ENCODE data around the gene EFCAB6. TPM values are rescaled to one million over a fixed set of nuclear protein-coding genes. Genes with fewer than 3 reads are reported as not detected.
A peak's percentile ranks its signal among the peaks of the same experiment; 100 is the strongest.

EFCAB6 gene
- total and polyA plus RNA-seq, 4 donors, result 1.7 to 15.4 (median 7.6) TPM

DNA sequence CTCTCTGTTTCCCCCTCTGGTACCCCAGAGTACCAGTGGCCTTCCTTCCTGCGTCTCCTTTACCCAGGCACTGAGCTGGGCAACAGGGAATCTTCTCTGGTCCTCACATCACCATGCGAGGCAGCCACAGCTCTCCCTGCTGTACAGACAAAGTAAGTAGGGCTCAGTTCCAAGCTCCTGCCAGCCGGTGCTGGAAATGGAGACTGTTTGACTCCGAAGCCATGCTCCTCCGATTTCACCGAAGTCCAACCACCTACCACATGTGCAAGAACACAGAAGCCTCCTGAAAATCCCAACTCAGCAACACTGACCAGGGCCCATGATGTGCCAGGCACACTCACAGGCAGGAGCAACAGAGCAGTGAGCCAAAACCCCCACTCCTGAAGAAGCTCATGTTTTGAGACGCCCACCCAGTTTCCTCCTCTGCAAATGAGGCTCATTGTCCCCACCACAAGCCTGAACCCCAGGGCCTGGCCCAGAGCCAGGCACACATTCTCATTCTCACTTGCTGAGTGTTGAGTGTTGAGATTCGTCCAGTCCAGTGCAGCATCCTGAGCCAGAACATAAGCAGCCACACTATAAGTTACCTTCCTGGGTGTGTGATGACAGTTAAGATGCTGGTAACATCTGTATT lies 244.3 kb downstream of the EFCAB6 start:
- Histone ChIP-seq H3K9ac (ENCODE audit: insufficient read depth in 1 of 2, low read length in 2 of 2) (no peak overlapping the region), H3K9me3 (ENCODE audit: control insufficient read depth in 4 of 4, insufficient read depth in 3 of 4, low read length in 3 of 4) (peaks cover 0 to under 1% (median 0%) of the 10 kb centered on the region in 4 donors), H3K27ac (ENCODE audit: low read depth in 1 of 2, low read length in 1 of 2) (no peak overlapping the region), H3K4me3 (no peak overlapping the region), H3K27me3 (ENCODE audit: control insufficient read depth in 3 of 3, insufficient read depth in 3 of 3, low read length in 2 of 3) (no peaks in the 10 kb centered on the region), H3K36me3 (ENCODE audit: control insufficient read depth in 4 of 4, insufficient read depth in 4 of 4, low read length in 4 of 4) (no peaks in the 10 kb centered on the region), H3K4me1 (ENCODE audit: control insufficient read depth in 5 of 5, insufficient read depth in 5 of 5, low read length in 5 of 5) (no peaks in the 10 kb centered on the region)
- DNase-seq, result peak in 2 of 3 donors; percentile 17 to 40
- WGBS, 2 donors, result 71 to 80% methylated on average over 8 of the region's 8 CpGs
- ATAC-seq (ENCODE audit: insufficient read depth, low FRiP score), result no peak
- TF ChIP-seq, protein P1, sequence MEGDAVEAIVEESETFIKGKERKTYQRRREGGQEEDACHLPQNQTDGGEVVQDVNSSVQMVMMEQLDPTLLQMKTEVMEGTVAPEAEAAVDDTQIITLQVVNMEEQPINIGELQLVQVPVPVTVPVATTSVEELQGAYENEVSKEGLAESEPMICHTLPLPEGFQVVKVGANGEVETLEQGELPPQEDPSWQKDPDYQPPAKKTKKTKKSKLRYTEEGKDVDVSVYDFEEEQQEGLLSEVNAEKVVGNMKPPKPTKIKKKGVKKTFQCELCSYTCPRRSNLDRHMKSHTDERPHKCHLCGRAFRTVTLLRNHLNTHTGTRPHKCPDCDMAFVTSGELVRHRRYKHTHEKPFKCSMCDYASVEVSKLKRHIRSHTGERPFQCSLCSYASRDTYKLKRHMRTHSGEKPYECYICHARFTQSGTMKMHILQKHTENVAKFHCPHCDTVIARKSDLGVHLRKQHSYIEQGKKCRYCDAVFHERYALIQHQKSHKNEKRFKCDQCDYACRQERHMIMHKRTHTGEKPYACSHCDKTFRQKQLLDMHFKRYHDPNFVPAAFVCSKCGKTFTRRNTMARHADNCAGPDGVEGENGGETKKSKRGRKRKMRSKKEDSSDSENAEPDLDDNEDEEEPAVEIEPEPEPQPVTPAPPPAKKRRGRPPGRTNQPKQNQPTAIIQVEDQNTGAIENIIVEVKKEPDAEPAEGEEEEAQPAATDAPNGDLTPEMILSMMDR (IDR thresholded peaks at IDR 0.05; ENCODE audit: control extremely low read depth, extremely low read depth), result no peak

DNA sequence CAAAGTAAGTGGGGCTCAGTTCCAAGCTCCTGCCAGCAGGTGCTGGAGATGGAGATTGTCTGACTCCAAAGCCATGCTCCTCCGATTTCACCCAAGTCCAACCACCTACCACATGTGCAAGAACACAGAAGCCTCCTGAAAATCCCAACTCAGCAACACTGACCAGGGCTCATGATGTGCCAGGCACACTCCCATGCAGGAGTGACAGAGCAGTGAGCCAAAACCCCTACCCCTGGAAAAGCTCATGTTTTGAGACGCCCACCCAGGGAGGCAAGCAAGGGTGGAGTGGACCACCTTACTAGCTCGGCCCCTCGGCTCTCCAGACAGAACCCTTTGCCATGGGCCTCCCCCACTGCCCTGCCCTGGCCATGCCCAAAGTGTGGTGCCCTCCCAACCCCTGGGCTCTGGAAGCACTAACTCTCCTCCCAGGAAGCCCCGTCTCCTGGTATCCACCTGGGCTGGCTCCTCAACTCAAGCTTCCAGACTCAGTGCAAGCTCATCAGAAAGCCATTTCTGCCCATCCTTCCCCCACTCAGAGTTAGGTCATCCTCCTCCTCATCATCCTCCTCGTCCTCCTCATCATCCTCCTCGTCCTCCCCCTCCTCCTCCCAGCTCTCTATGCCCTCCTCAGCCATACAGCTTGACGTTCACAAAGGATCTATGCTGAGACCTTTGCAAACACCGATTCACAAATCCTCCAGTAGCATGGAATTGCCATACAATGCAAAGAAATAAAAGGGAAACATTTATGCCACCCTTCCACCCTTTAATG lies 245.4 kb downstream of the EFCAB6 start:
- 77 to 89% methylated on average over 9 of the region's 9 CpGs for WGBS, 2 donors
- no peak for DNase-seq
- Histone ChIP-seq H3K36me3 (ENCODE audit: control insufficient read depth in 4 of 4, insufficient read depth in 4 of 4, low read length in 4 of 4) (no peaks in the 10 kb centered on the region), H3K4me1 (ENCODE audit: control insufficient read depth in 5 of 5, insufficient read depth in 5 of 5, low read length in 5 of 5) (peaks cover 0 to 4% (median 0%) of the 10 kb centered on the region in 5 donors), H3K4me3 (no peak overlapping the region), H3K9me3 (ENCODE audit: control insufficient read depth in 4 of 4, insufficient read depth in 3 of 4, low read length in 3 of 4) (no peaks in the 10 kb centered on the region), H3K27ac (ENCODE audit: low read depth in 1 of 2, low read length in 1 of 2) (no peak overlapping the region), H3K27me3 (ENCODE audit: control insufficient read depth in 3 of 3, insufficient read depth in 3 of 3, low read length in 2 of 3) (no peaks in the 10 kb centered on the region), H3K9ac (ENCODE audit: insufficient read depth in 1 of 2, low read length in 2 of 2) (no peak overlapping the region)
- TF ChIP-seq, protein P1 (IDR thresholded peaks at IDR 0.05; ENCODE audit: control extremely low read depth, extremely low read depth), result no peak
- no peak for ATAC-seq (ENCODE audit: insufficient read depth, low FRiP score)

DNA sequence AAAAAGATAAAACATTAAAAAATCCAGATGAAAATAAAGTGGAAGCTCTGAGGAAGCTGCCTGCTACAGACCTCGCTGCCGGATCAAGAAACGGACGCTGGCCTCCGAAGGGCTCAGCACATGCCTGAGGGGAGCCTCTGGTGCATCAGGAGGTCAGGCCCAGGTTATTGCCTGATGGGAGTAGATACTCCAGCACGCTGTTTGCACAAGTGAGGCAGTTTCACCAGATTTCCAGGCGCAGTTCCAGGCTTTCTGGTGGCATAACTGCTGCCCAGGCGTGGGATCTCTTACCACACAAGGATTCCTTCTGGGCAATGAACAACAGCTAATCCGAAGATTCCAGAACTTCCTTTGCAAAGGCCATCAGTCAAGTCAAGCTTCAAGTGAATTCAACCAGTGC lies 246.1 kb downstream of the EFCAB6 start:
- TF ChIP-seq, protein P1 (IDR thresholded peaks at IDR 0.05; ENCODE audit: control extremely low read depth, extremely low read depth), result no peak
- Histone ChIP-seq H3K27me3 (ENCODE audit: control insufficient read depth in 3 of 3, insufficient read depth in 3 of 3, low read length in 2 of 3) (no peaks in the 10 kb centered on the region), H3K36me3 (ENCODE audit: control insufficient read depth in 4 of 4, insufficient read depth in 4 of 4, low read length in 4 of 4) (no peaks in the 10 kb centered on the region), H3K4me3 (no peak overlapping the region), H3K27ac (ENCODE audit: low read depth in 1 of 2, low read length in 1 of 2) (no peak overlapping the region), H3K4me1 (ENCODE audit: control insufficient read depth in 5 of 5, insufficient read depth in 5 of 5, low read length in 5 of 5) (peaks cover 0 to 8% (median 0%) of the 10 kb centered on the region in 5 donors), H3K9ac (ENCODE audit: insufficient read depth in 1 of 2, low read length in 2 of 2) (no peak overlapping the region), H3K9me3 (ENCODE audit: control insufficient read depth in 4 of 4, insufficient read depth in 3 of 4, low read length in 3 of 4) (no peaks in the 10 kb centered on the region)
- 64 to 75% methylated on average over 9 of the region's 9 CpGs for WGBS, 2 donors
- ATAC-seq (ENCODE audit: insufficient read depth, low FRiP score) (no peak), DNase-seq (no peak)
